ENCODE data around the gene SCPEP1. TPM values are rescaled to one million over a fixed set of nuclear protein-coding genes. Genes with fewer than 3 reads are reported as not detected.

Gene SCPEP1
- total RNA-seq, 1 donor from 2014 or later, result 69.5 TPM

DNA sequence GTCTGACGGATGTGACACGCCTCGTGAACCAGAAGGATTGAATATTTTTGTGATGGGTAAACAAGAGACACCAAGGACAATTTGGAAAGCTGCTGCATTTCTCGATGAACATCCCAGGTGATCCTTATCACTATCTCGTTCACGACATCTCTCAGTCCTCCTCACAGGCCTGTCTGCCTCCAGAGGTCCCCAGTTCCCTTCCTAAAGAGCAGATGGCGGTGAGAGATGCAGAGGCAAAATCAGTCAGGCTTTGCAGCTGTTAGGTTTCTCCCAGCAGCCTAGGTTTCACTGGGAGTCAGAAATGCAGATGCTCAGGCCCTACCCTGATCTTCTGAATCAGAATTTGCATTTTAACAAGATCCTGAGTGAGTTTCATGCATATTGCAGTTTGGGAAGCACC lies 23.6 kb downstream of the SCPEP1 start:
- Histone ChIP-seq H3K4me1 (no peaks in the 10 kb centered on the region), H3K4me3 (no peak overlapping the region), H3K27me3 (no peaks in the 10 kb centered on the region), H3K9me3 (no peaks in the 10 kb centered on the region), H3K27ac (no peak overlapping the region), H3K36me3 (peaks cover 0 to 67% of the 10 kb centered on the region in 2 donors)
- TF ChIP-seq POLR2A (IDR thresholded peaks at IDR 0.05) (no peak), POLR2AphosphoS5 (IDR thresholded peaks at IDR 0.05; ENCODE audit: insufficient read depth in 1 of 2, low read depth in 1 of 2) (no peak), CTCF (IDR thresholded peaks at IDR 0.05) (no peak)
- DNase-seq (ENCODE audit: extremely low spot score in 2 of 2), result no peak
- intact Hi-C loops (cut with DNase I), result loop anchor here (10.0 kb wide), 1 partner anchor 113 kb away; no protein-coding TSS in a partner anchor

GRCh38 chr17:57002904-57003303 lies 25.0 kb downstream of the SCPEP1 start:
- Histone ChIP-seq H3K27me3 (no peaks in the 10 kb centered on the region), H3K36me3 (peaks cover 0 to 58% of the 10 kb centered on the region in 2 donors), H3K4me1 (no peaks in the 10 kb centered on the region), H3K27ac (no peak overlapping the region), H3K9me3 (no peaks in the 10 kb centered on the region), H3K4me3 (no peak overlapping the region)
- intact Hi-C loops (cut with DNase I), result loop anchor here (10.0 kb wide), 1 partner anchor 112 kb away; no protein-coding TSS in a partner anchor
- TF ChIP-seq POLR2A (IDR thresholded peaks at IDR 0.05), result no peak
- no peak for TF ChIP-seq POLR2AphosphoS5 (IDR thresholded peaks at IDR 0.05; ENCODE audit: insufficient read depth in 1 of 2, low read depth in 1 of 2)
- TF ChIP-seq CTCF (IDR thresholded peaks at IDR 0.05), result no peak
- DNase-seq (ENCODE audit: extremely low spot score in 2 of 2), result peak in 1 of 2 donors; percentile 29

- no peak for DNase-seq (ENCODE audit: extremely low spot score in 2 of 2)
- TF ChIP-seq POLR2AphosphoS5 (IDR thresholded peaks at IDR 0.05; ENCODE audit: insufficient read depth in 1 of 2, low read depth in 1 of 2), result no peak
- no peak for TF ChIP-seq POLR2A (IDR thresholded peaks at IDR 0.05)
- no peak for TF ChIP-seq CTCF (IDR thresholded peaks at IDR 0.05)
- H3K36me3 ChIP-seq, result peaks cover 0 to 47% of the 10 kb centered on the region in 2 donors
- no peaks in the 10 kb centered on the region for H3K27me3 ChIP-seq
- H3K9me3 ChIP-seq, result no peaks in the 10 kb centered on the region
- intact Hi-C loops (cut with DNase I), result loop anchor here (10.0 kb wide), 1 partner anchor 110 kb away; no protein-coding TSS in a partner anchor
- no peak overlapping the region for H3K4me3 ChIP-seq
- no peaks in the 10 kb centered on the region for H3K4me1 ChIP-seq
- no peak overlapping the region for H3K27ac ChIP-seq
These were observed 27.1 kb downstream of the SCPEP1 start for GRCh38 chr17:57004944-57005579.

DNA sequence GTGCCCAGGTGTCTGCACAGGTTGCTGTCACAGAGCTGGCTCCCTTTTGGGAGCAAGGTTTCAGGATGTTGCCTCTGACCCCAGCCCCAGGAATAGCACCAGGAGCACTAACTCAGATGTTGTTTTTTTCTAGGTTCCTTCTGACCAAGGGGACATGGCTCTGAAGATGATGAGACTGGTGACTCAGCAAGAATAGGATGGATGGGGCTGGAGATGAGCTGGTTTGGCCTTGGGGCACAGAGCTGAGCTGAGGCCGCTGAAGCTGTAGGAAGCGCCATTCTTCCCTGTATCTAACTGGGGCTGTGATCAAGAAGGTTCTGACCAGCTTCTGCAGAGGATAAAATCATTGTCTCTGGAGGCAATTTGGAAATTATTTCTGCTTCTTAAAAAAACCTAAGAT lies 28.1 kb downstream of the SCPEP1 start:
- no peak for DNase-seq (ENCODE audit: extremely low spot score in 2 of 2)
- Histone ChIP-seq H3K36me3 (peaks cover 0 to 39% of the 10 kb centered on the region in 2 donors), H3K9me3 (no peaks in the 10 kb centered on the region), H3K27ac (no peak overlapping the region), H3K27me3 (no peaks in the 10 kb centered on the region), H3K4me1 (no peaks in the 10 kb centered on the region), H3K4me3 (no peak overlapping the region)
- intact Hi-C loops (cut with DNase I), result loop anchor here (10.0 kb wide), 1 partner anchor 109 kb away; no protein-coding TSS in a partner anchor
- no peak for TF ChIP-seq POLR2A (IDR thresholded peaks at IDR 0.05)
- no peak for TF ChIP-seq POLR2AphosphoS5 (IDR thresholded peaks at IDR 0.05; ENCODE audit: insufficient read depth in 1 of 2, low read depth in 1 of 2)
- no peak for TF ChIP-seq CTCF (IDR thresholded peaks at IDR 0.05)

DNA sequence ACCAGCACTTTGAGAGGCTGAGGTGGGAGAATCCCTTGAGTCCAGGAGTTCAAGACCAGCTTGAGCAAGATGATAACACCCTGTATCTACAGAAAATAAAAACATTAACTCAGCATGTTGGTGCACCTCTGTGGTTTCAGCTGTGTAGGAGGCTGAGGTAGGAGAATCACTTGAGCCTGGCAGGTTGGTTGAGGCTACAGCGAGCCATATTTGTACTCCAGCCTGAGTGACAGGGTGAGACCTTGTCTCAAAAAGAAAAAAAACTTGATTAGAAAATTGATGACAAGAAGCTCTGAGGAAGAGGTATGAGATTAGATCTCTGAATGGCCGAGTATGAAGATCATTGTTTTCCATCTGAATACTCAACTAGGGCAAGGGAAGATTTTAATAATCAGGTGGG lies 31.0 kb downstream of the SCPEP1 start:
- no peak for DNase-seq (ENCODE audit: extremely low spot score in 2 of 2)
- Histone ChIP-seq H3K9me3 (no peaks in the 10 kb centered on the region), H3K27ac (no peak overlapping the region), H3K4me3 (no peak overlapping the region), H3K27me3 (no peaks in the 10 kb centered on the region), H3K4me1 (no peaks in the 10 kb centered on the region), H3K36me3 (peaks cover 0 to 13% of the 10 kb centered on the region in 2 donors)
- intact Hi-C loops (cut with DNase I), result loop anchor here (10.0 kb wide), 1 partner anchor 106 kb away; no protein-coding TSS in a partner anchor
- TF ChIP-seq POLR2AphosphoS5 (IDR thresholded peaks at IDR 0.05; ENCODE audit: insufficient read depth in 1 of 2, low read depth in 1 of 2), result no peak
- no peak for TF ChIP-seq CTCF (IDR thresholded peaks at IDR 0.05)
- no peak for TF ChIP-seq POLR2A (IDR thresholded peaks at IDR 0.05)
